MM.1S (cell line): ENCODE results near the gene MIA2.

Experiments used
- DNase-seq: peaks from one replicate; pipeline ENCODE4 v3.0.0-alpha.2; 2015
- H2AFZ ChIP-seq: fragments of 300-600 bp; sonication (generic); 2 replicates; pipeline ENCODE4 v1.6.0; 2016; ENCODE audit warnings: antibody characterized with exemption, low read length
- H3F3A ChIP-seq: fragments of 300-600 bp; sonication (generic); 2 replicates; pipeline ENCODE4 v1.6.1; 2016; ENCODE audit warnings: mild to moderate bottlenecking, antibody characterized with exemption, low read length, moderate library complexity, mixed read lengths; ENCODE audit not compliant: insufficient read depth
- H3K27ac ChIP-seq: fragments of 300-600 bp; sonication (generic); 2 replicates; pipeline ENCODE4 v1.5.1; 2016; ENCODE audit warnings: mild to moderate bottlenecking, low read length
- H3K27me3 ChIP-seq: fragments of 300-600 bp; sonication (generic); replicated peaks from 2 replicates; pipeline ENCODE4 v1.6.0; 2016; ENCODE audit warnings: low read length; ENCODE audit not compliant: insufficient read depth
- H3K36me3 ChIP-seq: fragments of 300-600 bp; sonication (generic); replicated peaks from 2 replicates; pipeline ENCODE4 v1.6.1; 2016; ENCODE audit warnings: mild to moderate bottlenecking, low read length, mixed read lengths; ENCODE audit not compliant: insufficient read depth
- H3K4me1 ChIP-seq: fragments of 300-600 bp; sonication (generic); 2 replicates; pipeline ENCODE4 v1.6.1; 2016; ENCODE audit warnings: low read length, mixed read lengths
- H3K4me2 ChIP-seq: fragments of 300-600 bp; sonication (generic); 2 replicates; pipeline ENCODE4 v1.6.0; 2016; ENCODE audit warnings: low read depth, low read length
- H3K4me3 ChIP-seq: fragments of 300-600 bp; sonication (generic); 2 replicates; pipeline ENCODE4 v1.5.1; 2016; ENCODE audit warnings: low read length, mixed read lengths
- H3K79me2 ChIP-seq: fragments of 300-600 bp; sonication (generic); 2 replicates; pipeline ENCODE4 v1.6.1; 2016; ENCODE audit warnings: mixed run types, low read length, mixed read lengths
- H3K9ac ChIP-seq: fragments of 300-600 bp; sonication (generic); 2 replicates; pipeline ENCODE4 v1.6.1; 2016; ENCODE audit warnings: low read length, mixed read lengths
- H3K9me2 ChIP-seq: fragments of 300-600 bp; sonication (generic); replicated peaks from 2 replicates; pipeline ENCODE4 v1.6.1; 2016; ENCODE audit warnings: mild to moderate bottlenecking, low read length, mixed read lengths; ENCODE audit not compliant: insufficient read depth
- H3K9me3 ChIP-seq: fragments of 300-600 bp; sonication (generic); replicated peaks from 2 replicates; pipeline ENCODE4 v1.6.1; 2016; ENCODE audit warnings: mild to moderate bottlenecking, low read length, mixed read lengths; ENCODE audit not compliant: insufficient read depth
- H4K20me1 ChIP-seq: fragments of 300-600 bp; sonication (generic); 2 replicates; pipeline ENCODE4 v1.6.1; 2016; ENCODE audit warnings: mild to moderate bottlenecking, low read length, moderate library complexity, mixed read lengths; ENCODE audit not compliant: insufficient read depth
- EZH2 ChIP-seq: fragments of 300-600 bp; sonication (generic); optimal IDR thresholded peaks from 2 replicates; pipeline ENCODE3; 2017; ENCODE audit warnings: low read depth, mild to moderate bottlenecking, antibody characterized with exemption, low read length, mixed read lengths
- EZH2phosphoT487 ChIP-seq: fragments of 300-600 bp; sonication (generic); IDR thresholded peaks from 2 replicates; pipeline ENCODE4 v1.6.1; 2018; ENCODE audit warnings: antibody characterized with exemption, low read length
- TF ChIP-seq, protein P1 (sequence below): fragments of 300-600 bp; sonication (generic); IDR thresholded peaks from 2 replicates; pipeline ENCODE4 v1.5.1; 2016; ENCODE audit warnings: antibody characterized with exemption, low read length, mixed read lengths

The MIA2 gene

GRCh38 chr14:39393289-39393688 lies 159.6 kb downstream of the MIA2 start:
- peaks cover 4% of the 10 kb centered on the region; the same call in 1 of the 2 replicates for H3F3A ChIP-seq
- no peak overlapping the region for H2AFZ ChIP-seq
- H3K4me2 ChIP-seq = no peak overlapping the region
- no peak overlapping the region for H3K9ac ChIP-seq
- no peak for TF ChIP-seq EZH2phosphoT487
- TF ChIP-seq, protein P1, sequence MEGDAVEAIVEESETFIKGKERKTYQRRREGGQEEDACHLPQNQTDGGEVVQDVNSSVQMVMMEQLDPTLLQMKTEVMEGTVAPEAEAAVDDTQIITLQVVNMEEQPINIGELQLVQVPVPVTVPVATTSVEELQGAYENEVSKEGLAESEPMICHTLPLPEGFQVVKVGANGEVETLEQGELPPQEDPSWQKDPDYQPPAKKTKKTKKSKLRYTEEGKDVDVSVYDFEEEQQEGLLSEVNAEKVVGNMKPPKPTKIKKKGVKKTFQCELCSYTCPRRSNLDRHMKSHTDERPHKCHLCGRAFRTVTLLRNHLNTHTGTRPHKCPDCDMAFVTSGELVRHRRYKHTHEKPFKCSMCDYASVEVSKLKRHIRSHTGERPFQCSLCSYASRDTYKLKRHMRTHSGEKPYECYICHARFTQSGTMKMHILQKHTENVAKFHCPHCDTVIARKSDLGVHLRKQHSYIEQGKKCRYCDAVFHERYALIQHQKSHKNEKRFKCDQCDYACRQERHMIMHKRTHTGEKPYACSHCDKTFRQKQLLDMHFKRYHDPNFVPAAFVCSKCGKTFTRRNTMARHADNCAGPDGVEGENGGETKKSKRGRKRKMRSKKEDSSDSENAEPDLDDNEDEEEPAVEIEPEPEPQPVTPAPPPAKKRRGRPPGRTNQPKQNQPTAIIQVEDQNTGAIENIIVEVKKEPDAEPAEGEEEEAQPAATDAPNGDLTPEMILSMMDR = no peak
- no peak for TF ChIP-seq EZH2
- no peak overlapping the region for H3K4me3 ChIP-seq
- H3K79me2 ChIP-seq = no peaks in the 10 kb centered on the region
- H3K27ac ChIP-seq = no peak overlapping the region
- H4K20me1 ChIP-seq = no peaks in the 10 kb centered on the region
- H3K4me1 ChIP-seq = 0 out of 2 replicates have a peak, but pooled peaks cover 4% of the 10 kb centered on the region
- no peaks in the 10 kb centered on the region for H3K36me3 ChIP-seq
- H3K9me3 ChIP-seq = no peaks in the 10 kb centered on the region
- DNase-seq = no peak
- H3K9me2 ChIP-seq = no peaks in the 10 kb centered on the region
- no peaks in the 10 kb centered on the region for H3K27me3 ChIP-seq

GRCh38 chr14:39395555-39396254 lies 162.0 kb downstream of the MIA2 start:
- no peaks in the 10 kb centered on the region for H3K79me2 ChIP-seq
- no peak for DNase-seq
- no peaks in the 10 kb centered on the region for H3K36me3 ChIP-seq
- no peak overlapping the region for H3K4me2 ChIP-seq
- no peaks in the 10 kb centered on the region for H3K9me3 ChIP-seq
- H3F3A ChIP-seq = peaks cover 4% of the 10 kb centered on the region; the same call in 1 of the 2 replicates
- H3K9ac ChIP-seq = no peak overlapping the region
- no peaks in the 10 kb centered on the region for H4K20me1 ChIP-seq
- TF ChIP-seq EZH2 (no peak), EZH2phosphoT487 (no peak)
- TF ChIP-seq, protein P1 = no peak
- H2AFZ ChIP-seq = no peak overlapping the region
- H3K4me1 ChIP-seq = 0 out of 2 replicates have a peak, but pooled peaks cover 4% of the 10 kb centered on the region
- no peaks in the 10 kb centered on the region for H3K9me2 ChIP-seq
- no peak overlapping the region for H3K27ac ChIP-seq
- H3K4me3 ChIP-seq = no peak overlapping the region
- H3K27me3 ChIP-seq = no peaks in the 10 kb centered on the region

GRCh38 chr14:39396448-39396847 lies 162.7 kb downstream of the MIA2 start:
- Histone ChIP-seq H3K9me3 (no peaks in the 10 kb centered on the region), H3K4me3 (no peak overlapping the region), H3K27ac (no peak overlapping the region), H2AFZ (no peak overlapping the region), H3K79me2 (no peaks in the 10 kb centered on the region), H3K9ac (no peak overlapping the region), H3F3A (peaks cover 4% of the 10 kb centered on the region; the same call in 1 of the 2 replicates), H3K4me2 (no peak overlapping the region), H3K36me3 (no peaks in the 10 kb centered on the region), H3K27me3 (no peaks in the 10 kb centered on the region), H3K4me1 (0 out of 2 replicates have a peak, but pooled peaks cover 4% of the 10 kb centered on the region), H3K9me2 (no peaks in the 10 kb centered on the region), H4K20me1 (no peaks in the 10 kb centered on the region)
- TF ChIP-seq, protein P1 = no peak
- TF ChIP-seq EZH2 (no peak), EZH2phosphoT487 (no peak)
- DNase-seq = no peak
